CD4-positive, alpha-beta T cell treated with Interleukin-15 for 4 hours (primary cell): ENCODE results near the gene SENP8.
A peak's percentile ranks its signal among the peaks of the same experiment; 100 is the strongest.
"Not testable (repeated sequence)": the region's sequence is repeated elsewhere in the genome, so short reads cannot be mapped to it uniquely, and the experiment has no call there.

Experiments used
- DNase-seq: peaks from one replicate; pipeline ENCODE4 v3.0.0-alpha.2; 2020; ENCODE audit warnings: low spot score

Gene SENP8

DNA sequence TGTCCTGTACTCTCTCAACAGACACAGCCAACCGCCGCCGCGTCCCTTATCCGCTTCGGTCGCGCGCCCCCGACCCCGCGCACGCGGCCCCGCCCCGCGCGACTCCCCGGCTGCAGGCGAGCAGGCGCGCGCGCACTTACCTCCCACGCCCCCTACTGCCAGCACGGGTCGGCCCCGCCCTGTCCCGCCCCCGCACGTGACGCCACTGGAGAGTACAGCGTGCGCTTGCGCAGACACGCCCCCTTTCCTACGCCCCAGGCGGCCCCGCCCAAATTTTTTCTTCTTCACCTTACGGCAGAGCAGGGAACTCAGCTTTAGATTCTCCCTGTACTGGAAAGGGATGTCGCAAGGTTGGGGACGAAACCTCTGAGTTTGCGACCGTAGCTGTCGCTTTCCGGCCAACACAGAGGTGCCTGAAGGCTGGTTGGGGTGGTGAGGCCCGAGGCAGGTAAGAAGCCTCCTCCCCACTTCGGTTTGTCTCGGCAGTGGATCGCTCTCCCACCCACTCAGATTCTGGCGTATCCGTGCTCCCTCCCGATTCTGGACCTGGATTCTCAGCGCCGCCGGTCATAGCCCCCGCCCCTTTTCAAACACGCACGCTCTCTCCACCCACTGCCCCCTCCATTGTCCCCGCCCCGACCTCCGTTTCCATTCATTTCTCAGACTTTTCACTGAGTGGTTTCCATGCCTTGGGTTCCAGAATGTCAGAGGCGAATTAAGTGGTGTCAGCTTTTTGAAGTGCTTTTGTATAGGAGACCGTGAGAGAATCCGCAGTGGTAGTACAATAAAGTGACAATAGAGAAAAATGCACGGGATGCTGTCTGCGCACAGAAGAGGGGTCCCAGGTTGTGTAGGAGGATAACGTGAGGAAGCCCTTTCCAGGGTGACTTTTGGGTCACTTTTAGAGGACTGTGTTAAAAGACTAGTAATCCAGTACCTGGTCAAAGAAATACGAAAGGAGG lies at the start of gene SENP8, which contains the start of gene MYO9A:
Gene SENP8, plus strand, starts transcription at position 387 of the 962 bp plus-strand sequence. CDS start 21,221 bp downstream, outside the sequence.
Gene MYO9A, minus strand, starts transcription at position 134 of the 962 bp plus-strand sequence. CDS start 71,587 bp downstream, outside the sequence.
- DNase-seq, result peak; percentile 98

DNA sequence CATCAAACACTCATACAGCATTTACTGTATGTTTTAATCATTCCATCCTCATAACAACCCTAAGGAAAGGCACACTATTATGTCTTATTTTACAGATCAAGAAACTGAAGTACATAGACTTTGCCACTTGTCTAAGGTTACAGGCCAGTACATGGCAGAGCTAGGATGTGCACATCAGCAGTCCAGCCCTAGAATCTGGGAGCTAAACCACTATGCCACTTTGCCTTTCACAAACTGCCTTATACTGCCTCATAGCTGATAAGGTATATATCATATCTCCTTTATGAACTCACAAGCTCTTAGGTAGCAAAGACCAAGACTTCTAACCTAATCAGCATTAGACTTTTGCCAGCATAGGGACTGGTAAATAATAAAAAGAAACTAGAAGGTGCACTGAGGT lies 49.3 kb upstream of the SENP8 start:
- no peak for DNase-seq

DNA sequence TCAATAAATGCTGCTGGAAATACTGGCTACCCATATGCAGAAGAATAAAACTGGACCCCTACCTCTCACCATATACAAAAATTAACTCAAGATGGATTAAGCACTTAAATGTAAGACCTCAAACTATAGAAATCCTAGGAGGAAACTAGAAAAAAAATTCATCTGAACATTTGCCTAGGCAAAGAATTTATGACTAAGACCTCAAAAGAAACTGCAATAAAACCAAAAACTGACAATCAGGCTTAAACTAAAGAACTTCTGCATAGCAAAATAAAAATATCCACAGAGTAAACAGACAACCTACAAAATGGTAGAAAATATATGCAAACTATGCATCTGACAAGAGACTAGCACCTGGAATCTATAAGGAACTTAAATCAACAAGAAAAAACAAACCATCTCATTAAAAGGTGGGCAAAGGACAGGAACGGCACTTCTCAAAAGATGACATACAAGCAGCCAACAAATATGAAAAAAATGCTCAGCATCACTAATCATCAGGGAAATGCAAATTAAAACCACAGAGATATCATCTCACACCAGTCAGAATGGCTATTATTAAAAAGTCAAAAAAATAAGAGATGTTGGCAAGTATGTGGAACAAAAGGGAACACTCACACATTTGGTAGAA lies 47.3 kb upstream of the SENP8 start:
- no peak for DNase-seq

DNA sequence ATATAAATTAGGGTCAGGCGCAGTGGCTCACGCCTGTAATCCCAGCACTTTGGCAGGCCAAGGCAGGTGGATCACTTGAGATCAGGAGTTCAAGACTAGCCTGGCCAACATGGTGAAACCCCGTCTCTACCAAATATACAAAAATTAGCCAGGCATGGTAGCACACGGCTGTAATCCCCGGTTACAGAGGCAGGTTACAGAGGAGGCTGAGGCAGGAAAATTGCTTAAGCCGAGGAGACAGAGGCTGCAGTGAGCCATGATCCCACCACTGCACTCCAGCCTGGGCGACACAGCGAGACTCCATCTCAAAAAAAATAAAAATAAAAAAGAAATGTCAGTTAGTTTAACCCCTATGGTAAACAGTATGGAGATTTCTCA lies 46.8 kb upstream of the SENP8 start:
- not testable (repeated sequence) for DNase-seq

DNA sequence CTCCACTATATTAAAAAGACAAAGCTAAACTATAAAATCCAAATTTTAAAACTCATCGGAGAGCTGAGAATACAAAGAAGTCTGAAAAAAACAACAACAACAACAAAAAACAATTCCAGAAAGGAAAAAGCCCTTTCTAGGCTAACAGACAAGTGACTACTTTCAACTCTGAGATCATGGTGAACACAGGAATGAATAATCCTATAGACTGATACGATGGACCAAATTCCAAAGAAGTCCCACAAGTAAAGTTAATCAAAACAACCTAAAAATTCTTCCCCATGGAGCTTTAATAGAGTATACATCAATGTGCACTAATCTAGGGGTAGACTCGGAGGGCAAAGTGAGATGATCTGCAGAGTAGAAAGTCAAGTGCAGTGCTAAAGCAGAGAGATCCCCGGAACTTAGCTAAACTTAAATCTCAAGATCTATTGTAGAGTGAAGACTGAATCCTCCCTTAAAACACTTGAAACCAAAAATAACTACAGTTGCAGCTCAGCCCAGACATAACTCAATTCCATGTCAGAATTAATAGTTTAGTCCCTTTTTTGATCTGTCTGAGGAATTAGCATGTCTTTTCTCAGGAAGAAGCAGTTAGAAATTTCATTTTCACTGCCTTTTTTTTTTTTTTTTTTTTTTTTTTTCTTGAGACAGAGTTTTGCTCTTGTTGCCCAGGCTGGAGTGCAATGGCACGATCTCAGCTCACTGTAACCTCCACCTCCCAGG lies 43.7 kb upstream of the SENP8 start:
- no peak for DNase-seq

DNA sequence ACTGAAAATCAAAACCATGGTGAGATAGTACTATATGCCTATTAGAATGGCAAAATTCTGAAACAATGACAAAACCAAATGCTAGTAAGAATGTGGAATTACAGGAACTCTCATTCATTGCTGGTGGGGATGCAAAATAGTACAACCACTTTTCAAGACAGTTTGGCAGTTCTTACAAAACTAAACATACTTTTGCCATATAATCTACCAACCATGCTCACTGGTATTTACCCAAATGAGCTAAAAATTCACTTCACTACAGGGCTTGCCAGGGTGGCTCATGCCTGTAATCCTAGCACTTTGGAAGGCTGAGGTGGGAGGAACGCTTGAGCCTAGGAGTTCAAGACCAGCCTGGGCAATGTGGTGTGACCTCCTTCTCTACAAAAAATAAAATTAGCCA lies 40.3 kb upstream of the SENP8 start:
- DNase-seq, result no peak

DNA sequence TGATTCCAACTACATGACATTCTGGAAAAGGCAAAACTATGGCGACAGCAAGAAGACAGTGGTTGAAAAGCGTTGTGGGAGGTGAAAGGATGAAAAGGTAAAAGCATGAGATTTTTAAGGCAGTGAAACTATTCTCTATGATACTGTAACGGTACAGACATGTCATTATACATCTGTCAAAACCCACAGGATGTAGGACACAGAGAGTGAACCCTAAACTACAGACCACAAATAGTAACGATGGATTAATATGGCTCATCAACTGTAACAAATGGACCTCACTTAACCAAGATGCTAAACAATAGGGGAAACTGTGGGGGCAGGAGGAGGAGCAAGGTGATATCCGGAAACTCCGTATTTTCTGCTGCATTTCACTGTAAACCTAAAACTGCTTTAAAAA lies 39.3 kb upstream of the SENP8 start:
- peak; percentile 0 for DNase-seq

DNA sequence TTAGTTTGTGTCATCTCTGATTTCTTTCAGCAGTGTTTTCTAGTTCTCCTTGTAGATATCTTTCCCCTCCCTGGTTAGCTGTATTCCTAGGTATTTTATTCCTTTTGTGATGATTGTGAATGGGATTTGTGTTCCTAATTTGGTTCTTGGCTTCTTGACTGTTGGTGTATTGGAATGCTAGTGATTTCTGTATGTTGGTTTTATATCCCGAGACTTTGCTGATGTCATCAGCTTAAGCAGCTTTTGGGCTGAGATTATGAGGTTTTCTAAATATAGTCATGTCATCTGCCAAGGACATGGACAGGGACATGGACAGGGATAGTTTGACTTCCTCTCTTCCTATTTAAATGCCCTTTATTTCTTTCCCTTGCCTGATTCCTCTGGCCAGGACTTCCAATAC lies 36.0 kb upstream of the SENP8 start:
- no peak for DNase-seq

DNA sequence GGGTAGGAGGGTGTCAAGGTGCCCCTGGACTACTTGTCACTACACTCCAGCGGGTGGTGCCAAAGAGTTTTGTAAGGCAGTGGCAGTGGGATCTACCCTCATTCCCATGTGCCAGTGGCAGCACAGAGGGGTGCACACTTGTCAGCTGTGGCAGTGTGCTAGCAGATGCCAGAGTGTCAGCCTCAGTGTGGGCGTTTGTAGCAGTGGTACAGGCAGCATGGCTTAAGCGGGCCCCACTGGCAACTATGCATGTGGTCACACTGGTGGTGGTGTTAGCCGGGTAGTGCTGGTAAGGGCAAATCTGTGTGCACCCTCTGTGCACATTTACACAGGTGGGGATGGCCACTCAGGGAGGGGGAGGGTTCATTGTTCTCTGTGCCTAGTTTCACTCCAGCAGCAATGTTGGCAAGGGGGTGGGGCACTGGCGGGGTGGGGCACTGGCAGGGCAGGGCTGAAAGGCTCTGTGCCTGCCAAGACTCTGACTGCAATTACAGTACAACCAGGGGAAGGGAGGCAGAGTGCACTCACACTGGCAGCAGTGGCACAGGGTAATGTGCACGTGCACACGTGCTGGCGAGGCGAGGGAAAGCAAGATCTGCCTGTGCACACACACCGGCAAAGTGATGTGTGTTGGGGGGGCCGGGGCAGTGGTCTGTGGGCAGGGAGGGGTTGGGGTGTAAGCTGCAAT lies 32.0 kb upstream of the SENP8 start:
- DNase-seq, result no peak

DNA sequence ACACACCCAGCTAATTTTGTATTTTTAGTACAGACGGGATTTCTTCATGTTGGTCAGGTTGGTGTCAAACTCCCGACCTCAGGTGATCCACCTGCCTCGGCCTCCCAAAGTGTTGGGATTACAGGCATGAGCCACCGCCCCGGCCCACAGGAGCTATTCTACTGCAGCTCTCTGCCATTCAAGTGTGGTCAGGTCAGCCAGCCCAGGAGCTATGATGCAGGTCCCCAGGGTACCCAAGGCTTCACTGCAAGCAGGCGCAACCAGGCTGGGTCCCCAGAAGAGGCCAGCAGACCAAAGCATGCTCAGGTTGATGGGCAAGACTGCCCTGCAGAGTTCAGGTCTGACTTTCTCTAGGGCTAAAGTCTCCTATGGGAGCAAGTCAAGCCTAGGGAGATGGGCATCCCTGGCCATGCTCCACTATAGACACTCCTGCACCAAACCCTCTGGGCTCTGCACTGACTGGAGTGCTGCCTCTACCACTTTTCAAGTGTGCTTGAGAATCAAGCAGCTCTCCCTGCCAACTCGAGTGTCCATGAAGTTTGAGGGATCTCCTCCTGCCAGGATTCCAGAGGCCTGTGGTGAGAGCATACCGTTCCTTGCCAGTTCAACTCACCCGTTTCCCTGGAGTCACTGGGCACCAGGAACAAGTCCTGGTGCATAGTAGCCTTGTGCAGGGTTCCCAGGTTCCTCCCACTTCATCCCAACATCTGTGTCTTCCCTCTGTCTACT lies 31.1 kb upstream of the SENP8 start:
- no peak for DNase-seq

DNA sequence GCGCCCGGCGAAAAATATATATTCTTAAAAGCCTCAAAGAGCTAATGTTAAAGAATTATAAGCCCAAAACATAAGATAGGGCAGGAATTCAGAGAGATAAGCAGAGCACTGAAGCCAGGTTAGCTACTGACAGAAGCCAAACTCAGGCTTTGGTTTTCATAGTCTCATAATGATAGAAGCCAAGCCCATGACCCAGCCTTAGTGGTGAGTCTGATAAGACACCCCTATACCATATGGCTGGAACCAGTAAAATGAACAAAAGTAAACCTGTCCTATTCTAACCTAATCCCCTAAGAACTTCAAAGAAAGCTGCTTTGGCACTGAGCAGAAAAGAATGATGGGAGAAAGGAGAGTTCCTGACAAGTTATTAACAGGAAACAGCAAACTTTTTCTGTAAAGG lies 26.2 kb upstream of the SENP8 start:
- no peak for DNase-seq

DNA sequence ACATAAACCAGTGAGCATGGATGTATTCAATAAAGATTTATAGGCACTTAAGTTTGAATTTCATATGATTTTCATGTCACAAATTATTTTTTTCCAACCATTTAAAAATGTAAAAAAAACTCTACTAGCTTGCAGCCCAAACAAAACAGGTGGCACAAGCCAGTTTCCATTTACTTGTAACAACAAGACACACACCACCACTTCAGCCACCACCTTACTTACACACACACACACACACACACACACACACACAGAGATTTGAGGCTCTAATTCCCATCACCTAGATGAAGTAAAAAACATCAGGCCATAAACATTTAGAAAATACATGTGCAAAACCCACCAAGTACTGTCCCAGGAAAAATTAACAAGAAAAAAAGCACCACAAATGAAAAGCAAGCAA lies 25.5 kb upstream of the SENP8 start:
- DNase-seq, result no peak

DNA sequence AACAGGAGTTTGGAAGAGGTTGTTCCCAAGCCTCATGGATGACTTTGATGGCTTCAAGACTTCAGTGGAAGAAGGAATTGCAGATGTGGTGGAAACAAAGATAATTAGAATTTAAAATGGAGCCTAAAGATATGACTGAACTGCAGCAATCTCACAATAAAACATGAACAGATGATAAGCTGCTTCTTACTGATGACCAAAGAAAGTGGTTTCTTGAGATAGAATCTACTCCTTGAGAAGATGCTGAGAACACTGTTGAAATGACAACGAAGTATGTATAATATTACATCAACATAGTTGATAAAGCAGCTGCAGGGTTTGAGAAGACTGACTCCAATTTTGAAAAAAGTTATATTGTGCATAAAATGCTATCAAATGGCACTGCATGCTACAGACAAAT lies 21.4 kb upstream of the SENP8 start:
- DNase-seq, result no peak

DNA sequence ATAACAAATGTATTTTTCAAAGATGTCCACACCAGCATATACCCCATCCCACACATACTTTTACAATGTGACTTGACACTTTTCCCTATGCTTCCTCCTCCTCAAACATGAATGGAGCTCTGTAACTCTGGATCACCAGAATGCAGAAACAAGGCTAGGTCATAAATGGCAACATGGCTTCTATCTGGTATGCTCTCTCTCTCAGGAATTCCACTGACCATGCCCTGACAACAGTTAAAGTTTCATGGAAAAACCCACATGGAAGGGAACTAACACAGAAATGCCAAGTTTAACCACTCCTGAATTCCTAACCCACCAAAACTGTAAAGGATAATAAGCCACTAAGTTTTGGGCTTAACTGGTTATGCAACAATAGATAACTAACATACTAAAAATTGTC lies 20.2 kb upstream of the SENP8 start:
- no peak for DNase-seq

DNA sequence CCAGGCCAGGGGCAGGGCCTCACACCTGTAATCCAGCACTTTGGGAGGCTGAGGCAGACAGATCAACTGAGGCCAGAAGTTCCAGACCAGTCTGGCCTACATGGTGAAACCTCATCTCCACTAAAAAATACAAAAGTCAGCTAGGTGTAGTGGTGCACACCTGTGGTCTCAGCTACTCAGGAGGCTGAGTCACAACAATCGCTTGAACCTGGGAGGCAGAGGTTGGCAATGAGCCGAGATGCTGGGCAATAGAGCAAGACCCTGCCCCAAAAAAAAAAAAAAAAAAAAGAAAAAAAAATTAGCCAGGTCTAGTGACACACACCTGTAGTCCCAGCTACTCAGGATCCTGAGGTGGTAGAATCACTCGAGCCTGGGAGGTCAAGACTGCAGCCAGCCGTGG lies 19.0 kb upstream of the SENP8 start:
- no peak for DNase-seq

DNA sequence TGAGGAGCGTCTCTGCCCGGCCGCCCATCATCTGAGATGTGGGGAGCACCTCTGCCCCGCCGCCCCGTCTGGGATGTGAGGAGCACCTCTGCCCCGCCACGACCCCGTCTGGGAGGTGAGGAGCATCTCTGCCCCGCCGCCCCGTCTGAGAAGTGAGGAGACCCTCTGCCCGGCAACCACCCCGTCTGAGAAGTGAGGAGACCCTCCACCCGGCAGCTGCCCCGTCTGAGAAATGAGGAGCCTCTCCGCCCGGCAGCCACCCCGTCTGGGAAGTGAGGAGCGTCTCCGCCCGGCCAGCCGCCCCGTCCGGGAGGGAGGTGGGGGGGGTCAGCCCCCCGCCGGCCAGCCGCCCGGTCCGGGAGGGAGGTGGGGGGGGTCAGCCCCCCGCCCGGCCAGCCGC lies 17.7 kb upstream of the SENP8 start:
- not testable (repeated sequence) for DNase-seq

DNA sequence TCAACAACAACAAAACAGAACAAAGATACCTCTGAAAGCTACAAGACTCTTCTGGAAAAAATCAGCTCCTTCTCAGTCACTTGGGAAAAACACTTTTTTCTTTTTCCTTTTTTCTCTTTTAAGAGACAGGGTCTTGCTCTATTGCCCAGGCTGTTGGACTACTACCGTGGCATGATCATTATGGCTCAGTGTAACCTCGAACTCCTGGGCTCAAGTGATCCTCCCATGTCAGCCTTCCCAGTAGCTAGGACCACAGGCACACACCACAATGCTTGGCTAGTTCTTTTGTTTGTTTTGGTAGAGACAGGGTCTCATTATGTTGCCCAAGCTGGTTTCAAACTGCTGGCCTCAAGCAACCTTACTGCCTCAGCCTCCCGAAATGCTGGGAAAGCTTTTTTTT lies 13.1 kb upstream of the SENP8 start:
- no peak for DNase-seq

DNA sequence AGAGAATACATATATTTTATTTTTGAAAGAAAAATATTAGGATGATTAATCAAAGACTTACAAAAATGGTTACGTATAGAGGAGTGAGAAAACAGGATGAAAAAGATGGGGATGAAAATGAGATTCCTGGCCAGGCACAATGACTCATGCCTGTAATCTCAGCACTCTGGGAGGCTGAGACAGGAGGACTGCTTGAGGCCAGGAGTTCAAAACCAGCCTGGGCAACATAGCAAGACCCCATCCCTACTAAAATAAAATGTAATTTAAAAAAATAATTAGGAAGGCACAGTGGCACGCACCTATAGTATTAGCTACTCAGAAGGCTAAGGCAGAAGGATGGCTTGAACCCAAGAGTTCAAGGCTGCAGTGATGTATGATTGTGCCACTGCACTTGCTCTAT lies 12.1 kb upstream of the SENP8 start:
- no peak for DNase-seq

DNA sequence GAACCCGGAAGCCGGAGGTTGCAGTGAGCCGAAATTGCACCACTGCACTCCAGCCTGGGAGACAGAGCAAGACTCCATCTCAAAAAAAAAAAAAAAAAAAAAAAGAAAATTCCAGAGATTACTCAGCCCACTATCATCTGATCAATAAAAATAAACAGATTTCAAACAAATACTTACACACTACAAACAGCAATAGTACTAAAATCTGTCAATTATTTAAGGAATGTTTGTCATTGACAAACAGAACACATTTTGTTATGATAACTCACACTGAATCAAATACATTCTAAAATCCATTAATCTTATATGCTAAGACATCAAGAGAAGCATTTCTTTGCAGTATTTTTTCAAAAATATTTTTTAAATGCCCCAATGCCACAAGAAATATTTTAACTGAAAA lies 7.8 kb upstream of the SENP8 start:
- DNase-seq, result no peak

DNA sequence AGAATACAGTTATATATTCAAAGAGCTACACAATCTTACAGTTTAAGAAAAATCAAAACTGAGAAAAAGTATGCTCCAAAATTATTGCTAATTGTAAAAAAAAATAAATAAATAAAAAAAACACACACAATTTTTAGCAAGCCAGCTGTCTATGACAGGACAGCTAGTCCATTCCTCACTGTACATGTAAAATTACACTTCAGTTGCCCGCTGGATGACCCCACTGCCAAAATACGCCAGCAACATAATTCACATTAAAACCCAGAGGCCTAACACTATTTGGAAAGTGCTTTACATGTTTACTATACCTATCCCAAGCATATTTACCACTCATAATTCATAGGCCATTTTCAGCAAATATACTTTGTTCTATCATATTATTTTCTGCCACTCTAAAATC lies 6.1 kb upstream of the SENP8 start:
- DNase-seq, result no peak

DNA sequence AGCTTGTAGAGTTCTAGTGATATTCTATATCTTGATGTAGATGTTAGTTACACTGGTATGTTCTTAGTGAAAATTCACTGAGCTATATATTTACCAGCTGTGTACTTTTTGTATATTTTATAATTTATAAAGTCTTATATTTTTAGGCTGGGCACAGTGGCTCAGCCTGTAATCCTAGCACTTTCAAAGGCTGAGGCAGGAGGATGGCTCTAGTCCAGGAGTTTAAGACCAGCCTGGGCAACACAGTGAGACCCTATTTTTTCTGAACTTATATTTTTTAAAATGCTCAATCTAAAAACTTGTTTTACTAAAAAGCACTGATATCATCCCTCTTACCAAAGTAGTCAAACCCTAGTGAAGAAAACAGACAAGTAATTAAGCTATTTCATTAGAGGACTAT lies 5.4 kb upstream of the SENP8 start:
- DNase-seq, result no peak
